NK-92 (cell line): ENCODE results near the gene SSC4D.

ENCODE experiments used
- DNase-seq: peaks from one replicate; lab custom pipeline; 2025; ENCODE audit not compliant: unreplicated experiment; lab: John Stamatoyannopoulos, UW

SSC4D gene

DNA sequence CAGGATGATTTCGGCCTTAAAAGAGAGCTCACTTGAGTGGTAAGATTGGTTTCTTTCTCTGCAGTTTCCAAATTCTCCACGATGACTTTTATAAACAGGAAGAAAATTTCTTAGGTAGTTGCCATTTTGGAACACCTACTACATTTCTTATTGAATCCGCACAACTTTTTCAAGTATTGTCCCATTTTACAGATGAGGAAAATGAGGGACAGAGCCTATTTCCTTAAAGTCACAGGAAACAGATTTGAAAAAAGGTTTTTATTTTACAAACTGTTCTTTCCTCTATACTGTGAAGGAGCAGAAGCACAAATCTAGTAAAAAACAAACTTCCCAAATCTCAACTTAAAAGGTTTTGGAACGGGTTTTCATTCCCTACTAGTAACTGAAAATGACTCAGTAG lies 53.4 kb downstream of the SSC4D start:
- DNase-seq = no peak

DNA sequence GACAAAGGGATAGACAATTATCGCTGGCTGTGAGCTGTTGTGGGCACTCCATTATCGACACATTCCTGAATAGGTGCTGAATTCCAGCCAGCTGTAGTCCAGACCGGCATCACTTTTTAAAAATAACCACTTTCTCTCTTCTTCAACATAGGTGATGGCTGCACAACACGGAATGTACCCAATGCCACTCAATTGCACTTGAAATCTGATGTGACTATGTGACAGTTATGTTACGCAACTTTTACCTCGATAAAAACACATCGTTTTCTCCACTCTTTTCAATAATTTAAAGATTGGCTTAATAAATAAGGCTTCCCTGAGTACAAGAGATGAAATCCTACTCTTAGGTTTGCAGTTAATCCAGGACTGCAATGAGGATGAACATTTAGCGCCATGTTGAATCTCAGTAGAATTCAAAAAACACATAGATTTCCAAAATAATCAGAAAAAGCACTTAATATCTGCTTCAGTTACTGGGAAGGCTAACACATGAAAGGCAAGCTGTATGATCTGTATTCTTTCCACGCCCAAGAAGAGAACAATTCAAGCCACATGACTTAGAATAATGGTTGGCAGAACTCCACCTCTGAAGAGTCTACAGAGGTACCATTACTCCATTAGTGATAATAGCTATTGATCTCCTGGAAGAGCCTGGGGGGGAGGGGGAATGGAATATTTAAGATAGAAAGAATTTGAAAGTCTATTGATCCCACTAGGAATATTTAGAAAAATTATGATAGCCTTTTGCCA lies 54.3 kb downstream of the SSC4D start:
- DNase-seq = no peak

DNA sequence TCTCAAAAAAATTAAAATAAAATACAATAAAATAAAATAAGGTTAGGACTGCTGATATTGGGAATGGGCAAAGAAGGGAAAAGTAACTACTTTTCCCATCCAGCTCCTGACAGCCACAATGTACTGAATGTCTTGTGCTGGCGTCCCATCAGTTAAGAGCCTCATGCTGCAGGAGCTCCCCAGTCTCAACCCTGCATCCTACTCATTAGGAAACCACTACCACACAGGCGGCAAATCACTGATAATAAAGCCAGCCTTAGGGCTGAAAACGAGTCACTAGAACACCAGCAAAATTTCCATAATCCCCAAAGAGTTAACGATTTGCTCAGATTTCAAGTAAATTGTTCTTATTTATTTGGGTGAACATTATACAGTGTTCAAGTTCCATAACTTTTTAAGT lies 55.0 kb downstream of the SSC4D start:
- DNase-seq = no peak

DNA sequence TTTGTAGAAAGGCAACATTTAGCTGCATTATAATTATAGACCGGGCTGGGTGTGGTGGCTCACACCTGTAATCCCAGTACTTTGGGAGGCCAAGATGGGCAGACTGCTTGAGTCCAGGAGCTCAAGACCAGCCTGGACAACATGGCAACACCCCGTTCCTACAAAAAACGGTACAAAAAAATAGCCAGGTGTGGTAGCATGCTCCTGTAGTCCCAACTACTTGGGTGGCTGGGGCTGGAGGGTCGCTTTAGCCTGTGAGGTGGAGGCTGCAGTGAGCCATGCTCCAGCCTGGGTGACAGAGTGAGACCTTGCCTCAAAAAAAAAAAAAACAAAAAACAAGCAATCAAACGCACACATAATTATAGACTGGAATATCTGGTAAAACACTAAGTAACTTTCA lies 55.8 kb downstream of the SSC4D start:
- DNase-seq = no peak

DNA sequence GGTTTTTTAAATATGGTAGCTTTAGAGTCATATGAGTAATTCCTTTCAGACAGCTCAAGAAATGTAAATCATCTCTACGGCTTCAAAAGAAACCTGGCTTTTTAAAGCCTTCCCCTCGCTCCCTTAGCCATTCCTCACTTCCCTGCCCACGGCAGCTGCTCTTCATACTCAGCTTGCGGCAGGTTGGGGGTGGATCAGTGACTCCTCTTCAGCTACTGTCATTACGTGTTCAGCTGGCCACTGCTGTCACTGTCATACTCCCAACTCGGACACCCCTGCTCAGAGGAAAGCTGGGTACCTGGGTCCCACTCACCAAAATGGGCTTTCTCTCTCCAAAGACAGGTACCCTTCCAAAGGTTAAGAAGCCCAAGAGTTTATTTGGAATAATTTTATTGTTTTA lies 57.3 kb downstream of the SSC4D start:
- no peak for DNase-seq

DNA sequence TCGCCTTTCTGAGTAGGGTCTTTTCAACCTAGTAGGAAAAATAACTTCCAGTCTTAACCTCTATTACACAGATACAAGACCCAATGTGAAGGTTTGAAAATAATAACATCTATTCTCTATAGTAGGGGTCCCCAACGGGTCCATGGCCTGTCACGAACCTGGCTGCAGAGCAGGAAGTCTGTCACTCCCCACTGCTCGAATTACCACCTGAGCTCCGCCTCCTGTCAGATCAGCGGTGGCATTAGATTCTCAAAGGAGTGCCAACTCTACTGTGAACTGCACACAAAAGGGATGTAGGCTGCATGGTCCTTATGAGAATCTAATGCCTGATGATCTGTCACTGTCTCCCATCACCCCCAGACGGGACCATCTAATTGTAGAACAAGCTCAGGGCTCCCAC lies 58.1 kb downstream of the SSC4D start:
- no peak for DNase-seq

DNA sequence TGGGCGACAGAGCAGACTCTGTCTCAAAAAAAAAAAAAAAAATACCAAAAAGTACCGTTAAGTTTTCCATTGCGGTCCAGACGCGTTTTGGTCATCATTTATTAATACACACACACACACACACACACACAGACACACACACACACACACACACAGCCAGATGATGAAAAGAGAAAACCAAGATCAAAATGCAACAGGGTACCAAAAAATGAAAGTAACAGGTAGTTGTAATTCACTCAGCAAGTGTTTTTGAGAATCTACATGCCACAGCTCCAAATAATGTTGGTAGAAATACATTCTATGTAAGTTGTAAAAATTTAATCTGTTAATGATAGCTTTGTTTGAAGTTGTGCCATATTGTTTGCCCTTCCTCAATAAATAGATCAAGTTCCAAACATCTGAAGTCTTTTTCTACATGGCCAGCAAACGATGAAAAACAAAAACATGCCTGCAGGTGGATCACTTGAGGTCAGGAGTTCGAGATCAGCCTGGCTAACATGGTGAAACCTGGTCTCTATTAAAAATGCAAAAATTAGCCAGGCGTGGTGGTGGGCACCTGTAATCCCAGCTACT lies 60.1 kb downstream of the SSC4D start:
- no peak for DNase-seq

DNA sequence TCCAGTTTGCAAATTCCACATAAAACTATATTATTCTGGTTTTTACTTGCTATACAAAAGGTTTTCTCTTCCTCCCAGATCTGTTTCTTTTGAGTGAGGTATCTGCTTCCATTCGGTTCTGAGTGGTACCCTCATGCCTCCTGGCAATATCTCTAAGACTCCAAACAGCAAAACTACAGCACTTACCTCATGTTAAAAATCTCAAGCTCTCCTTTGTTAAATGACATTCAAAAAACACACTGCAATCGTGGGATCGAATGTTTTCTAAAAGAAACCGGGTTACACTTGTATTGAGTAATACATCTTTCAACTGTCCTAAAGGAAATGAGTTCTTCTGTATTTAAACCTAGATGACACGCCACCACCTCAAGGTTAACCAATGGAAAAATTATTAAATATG lies 61.8 kb downstream of the SSC4D start:
- no peak for DNase-seq

DNA sequence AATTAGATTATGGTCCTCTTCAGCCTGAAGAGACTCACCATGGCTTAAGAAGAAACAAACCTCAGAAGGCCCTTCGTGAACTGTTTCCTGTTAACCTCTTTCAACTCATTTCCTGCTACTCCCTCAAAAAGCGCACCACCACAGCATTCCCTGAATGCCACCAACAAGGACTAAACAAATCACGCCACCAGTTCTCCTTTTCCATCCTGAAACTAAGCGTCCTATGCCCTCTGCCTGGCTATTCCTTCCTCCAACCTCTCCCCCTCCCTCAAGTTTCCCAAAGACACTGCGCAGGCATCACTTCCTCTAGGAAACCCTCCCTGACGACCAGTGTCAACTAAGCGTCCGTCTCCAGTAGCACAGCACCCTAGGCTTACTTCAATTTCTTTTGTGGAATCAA lies 62.7 kb downstream of the SSC4D start:
- DNase-seq = no peak

DNA sequence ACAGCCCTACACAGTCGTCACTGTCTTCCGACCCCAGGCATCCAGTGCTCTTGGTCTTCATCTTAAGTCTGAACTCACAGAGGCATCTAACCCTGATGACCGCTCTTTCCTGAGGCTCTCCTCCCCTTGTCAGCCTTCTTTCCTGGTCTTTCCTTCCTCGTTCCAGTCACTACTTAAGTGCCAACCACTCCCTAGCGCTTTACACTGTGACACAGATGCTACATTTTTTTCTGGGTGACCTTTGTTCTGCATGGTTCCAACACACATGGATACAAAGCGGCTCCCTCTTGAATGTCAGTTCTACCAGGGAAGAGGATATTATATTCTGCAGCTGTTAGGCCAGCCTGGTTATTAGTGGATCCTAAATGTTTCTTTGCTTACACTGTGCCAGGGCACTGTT lies 63.4 kb downstream of the SSC4D start:
- DNase-seq = no peak

DNA sequence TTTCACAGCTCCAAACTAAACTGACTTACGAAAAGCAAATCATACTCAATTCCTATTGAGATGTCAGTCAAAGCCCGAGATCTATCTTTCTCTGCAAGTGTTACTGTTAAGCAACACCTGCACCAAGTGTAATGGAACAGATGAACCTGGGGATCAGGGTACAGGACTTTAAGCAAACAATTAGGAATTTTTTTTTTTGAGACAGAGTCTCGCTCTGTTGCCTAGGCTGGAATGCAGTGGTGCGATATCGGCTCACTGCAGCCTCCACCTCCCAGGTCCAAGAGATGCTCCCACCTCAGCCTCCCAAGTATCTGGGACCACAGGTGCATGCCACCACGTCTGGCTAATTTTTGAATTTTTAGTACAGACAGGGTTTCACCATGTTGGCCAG lies 65.6 kb downstream of the SSC4D start:
- DNase-seq = no peak

DNA sequence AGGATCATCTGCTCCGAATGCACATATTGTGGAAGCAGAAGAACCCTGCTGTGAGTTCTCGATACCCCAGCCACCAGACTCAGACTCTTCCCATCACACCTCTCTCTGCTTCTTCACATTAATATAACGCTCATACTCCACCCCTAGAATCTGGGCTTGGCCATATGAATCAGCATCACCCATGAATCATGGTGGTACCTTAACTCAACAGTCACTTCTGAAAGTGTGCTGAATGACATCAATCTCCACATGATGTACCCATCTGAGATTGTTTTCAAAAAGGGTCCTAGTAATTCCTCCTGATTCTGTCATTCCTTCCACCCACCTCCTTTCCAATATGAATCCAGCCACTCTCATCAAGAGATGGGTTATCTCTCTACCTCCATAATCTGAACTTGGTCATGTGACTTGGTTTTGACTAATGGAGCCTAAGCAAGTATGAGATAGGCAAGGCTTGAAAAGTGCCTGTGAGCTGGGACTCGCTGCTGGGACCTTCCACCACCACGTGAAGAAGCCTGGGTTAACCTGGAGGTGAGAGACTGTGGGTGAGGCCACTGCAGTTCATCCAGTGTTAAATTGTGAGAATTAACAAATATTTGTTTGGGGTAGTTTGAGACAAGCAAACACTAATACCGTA lies 66.1 kb downstream of the SSC4D start:
- DNase-seq = no peak

DNA sequence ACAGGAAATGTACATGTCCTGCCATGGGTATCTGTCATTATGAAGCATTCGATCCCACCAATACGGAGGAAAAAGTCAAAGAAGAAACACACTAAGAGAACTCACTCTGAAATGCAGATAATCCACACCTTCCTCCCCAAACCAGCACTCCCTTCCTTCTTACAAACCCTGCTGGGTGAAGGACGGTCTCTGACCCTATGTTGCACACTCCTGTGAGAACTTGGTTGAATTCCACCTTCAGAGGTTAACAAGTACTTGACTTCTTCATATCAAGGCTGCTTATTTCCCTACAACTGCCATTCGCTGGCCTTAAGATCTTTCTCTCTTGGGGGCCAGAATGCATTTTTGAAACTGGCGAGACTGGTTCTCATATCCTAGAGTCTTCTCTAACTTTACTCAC lies 67.3 kb downstream of the SSC4D start:
- no peak for DNase-seq

DNA sequence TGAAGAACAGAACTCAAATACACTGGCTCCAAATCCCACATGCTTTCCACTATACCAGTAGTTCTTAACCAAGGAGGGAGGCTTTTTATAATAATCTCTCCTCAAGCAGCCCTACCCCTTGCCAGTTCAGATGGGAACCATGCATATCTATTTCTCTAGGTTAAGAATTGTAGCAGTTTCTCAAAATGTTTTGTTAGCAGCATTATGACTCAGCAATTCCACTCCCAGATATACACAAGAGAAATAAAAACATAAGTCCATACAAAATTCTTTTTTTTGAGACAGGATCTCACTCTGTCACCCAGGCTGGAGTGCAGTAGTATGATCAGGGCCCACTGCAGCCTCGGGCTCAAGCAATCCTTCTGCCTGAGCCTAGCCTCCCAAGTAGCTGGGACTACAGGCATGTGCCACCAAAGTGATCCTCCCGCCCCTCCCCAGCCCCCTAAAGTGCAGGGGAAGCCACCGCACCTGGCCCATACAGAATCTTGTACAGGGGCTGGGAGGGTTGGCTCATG lies 68.8 kb downstream of the SSC4D start:
- no peak for DNase-seq
